GM18505 (cell line): ENCODE measurements around the gene PRKCA.
"Not testable (repeated sequence)": the region's sequence is repeated elsewhere in the genome, so short reads cannot be mapped to it uniquely, and the experiment has no call there.

ENCODE experiments used
- ATAC-seq: cut with Tn5 transposase; IDR thresholded peaks from one replicate; pipeline ENCODE4 v1.9.1; 2021; ENCODE audit not compliant: unreplicated experiment
- POLR2A ChIP-seq: IDR thresholded peaks from 4 replicates; pipeline ENCODE4 v1.6.1; 2011; ENCODE audit warnings: borderline replicate concordance; ENCODE audit not compliant: insufficient read depth, insufficient read length; ENCODE audit errors: extremely low read depth

PRKCA gene

DNA sequence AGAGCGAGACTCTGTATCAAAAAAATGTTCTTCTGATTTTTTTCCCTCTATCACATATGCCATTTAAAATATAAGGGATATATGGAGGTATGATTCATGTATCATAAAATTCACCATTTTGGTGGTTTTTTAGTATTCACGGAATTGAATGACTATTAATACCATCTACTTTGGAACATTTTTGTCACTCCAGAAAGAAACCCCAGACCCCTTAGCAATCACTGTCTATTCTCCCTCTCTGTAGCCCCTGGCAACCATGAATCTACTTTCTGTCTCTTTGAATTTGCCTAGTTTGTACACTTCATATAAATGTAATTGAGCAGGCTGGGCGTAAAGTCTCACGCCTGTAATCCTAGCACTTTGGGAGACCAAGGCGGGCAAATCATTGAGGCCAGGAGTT lies 75.9 kb downstream of the PRKCA start:
- TF ChIP-seq POLR2A = no peak
- ATAC-seq = no peak

DNA sequence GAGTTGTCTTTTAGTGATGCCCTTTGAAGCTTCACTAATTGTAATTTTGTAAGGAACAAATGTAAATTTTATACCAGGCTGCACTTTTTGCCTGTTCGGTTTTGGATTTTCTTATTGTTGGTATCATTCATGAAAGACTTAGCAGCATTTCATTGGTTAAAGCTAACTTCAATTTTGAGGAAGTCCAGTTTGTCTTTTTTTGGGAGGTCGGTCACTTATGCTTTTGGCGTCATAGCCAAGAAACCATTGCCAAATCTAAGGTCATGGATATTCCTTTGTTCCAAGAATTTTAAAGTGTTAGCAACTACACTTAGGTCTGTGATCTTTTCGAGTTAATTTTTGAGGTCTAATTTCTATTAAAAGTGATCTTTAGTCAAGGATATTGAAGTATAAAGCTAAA lies 77.1 kb downstream of the PRKCA start:
- ATAC-seq = no peak
- no peak for TF ChIP-seq POLR2A

DNA sequence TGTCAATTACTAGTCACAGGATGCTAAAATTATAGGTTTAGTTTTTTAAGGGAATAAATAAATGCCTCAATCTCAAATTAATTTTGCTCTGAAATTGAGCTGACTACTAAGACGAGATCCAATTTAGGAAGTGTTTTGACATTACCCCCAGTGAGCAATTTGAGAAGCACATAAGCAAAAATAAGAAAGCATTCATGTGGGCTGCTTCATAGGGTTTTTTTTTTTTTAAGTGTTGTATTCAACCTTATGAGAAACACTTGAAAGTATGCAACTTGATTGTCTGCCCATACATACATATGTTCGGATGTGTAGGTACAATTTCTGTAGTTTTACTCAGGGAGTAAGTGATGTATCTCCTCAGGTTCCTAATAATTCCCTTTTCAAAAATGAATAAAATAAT lies 77.6 kb downstream of the PRKCA start:
- no peak for TF ChIP-seq POLR2A
- ATAC-seq = no peak

DNA sequence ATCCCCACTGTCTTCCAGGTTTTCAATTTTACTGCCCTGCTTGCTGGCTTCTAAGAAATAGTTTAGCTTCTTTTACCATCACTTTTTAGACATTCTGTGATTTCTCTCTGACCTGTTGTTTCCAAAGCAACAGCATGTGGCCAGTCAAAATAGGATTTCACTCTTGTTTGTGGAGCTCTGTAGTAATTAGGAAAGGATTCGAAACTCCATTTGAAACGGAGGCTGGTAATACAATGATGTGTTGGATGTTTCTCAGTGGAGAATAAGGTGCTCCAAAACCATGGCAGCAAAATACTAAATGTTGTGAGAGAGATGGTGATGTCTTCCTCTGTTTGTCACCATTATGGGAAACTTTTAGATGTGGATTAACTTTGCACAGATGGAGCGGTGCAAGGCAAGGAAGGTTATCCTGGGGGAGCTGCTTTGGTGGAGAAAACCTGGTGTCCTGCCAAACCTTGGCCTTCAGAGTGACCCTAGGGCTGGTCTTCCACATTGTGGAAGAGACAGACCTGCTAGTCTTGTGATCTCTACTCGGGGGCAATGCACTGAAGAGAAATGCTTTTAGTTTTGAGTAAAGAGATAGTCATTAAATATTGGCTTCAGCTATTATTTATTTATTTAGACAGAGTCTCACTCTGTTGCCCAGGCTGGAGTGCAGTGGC lies 79.4 kb downstream of the PRKCA start:
- no peak for TF ChIP-seq POLR2A
- ATAC-seq = no peak

DNA sequence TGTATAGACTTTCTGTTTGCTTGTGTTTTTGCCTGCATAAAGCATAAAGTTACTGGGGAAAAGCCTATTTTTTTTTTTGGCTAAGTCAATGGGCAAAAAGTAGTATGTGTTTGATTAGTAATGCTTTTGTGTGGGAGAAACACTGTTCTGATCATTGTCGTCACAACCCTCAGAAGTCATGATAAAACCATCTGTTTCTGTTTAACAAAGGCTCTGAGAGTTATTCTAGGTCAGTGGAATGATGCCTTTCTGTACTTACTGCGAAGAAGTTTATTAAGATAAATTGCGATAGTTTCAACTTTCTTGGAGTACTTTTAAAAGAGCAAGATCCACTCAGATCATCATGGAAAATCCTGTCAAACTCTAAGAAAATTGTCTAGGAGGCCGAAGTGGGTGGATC lies 80.9 kb downstream of the PRKCA start:
- no peak for ATAC-seq
- TF ChIP-seq POLR2A = no peak

DNA sequence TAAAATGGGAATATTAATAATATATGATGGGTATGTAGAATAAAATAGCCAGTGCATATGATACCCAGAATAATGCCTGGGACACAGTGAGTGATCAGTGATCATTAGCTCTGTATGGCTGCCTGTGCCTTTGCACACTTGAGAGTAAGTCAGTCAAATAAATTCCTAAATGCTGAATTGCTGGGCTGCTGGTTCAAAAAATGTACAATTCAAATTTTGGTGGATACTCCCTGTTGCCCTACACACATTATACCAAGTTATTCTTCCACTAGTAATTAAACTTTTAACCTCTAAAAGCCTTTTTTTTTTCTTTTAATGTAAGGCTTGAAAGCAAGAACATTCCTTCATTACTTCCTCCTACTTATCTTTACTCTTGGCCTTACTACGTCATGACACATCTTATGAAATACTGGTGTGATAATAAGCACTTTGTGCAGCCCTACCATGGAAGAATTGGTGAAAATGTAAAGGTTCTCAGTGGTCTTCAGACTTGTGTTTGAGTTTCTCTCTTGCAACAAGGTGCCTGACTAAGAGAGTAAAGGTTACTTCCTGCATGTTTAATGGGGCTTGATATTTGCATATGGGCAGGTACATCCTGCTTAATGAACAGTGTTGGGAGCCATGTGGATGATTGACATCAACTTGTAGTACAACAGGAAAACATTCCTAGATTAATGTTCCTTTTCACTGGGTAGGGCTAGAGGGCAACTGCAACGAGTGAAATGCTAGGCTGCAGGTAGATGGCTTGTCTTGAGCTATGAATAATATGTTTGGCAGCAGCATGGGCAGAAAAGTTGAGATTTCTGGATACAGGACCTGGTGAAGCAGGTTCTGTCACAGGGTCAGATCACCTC lies 84.3 kb downstream of the PRKCA start:
- TF ChIP-seq POLR2A = no peak
- ATAC-seq = no peak

DNA sequence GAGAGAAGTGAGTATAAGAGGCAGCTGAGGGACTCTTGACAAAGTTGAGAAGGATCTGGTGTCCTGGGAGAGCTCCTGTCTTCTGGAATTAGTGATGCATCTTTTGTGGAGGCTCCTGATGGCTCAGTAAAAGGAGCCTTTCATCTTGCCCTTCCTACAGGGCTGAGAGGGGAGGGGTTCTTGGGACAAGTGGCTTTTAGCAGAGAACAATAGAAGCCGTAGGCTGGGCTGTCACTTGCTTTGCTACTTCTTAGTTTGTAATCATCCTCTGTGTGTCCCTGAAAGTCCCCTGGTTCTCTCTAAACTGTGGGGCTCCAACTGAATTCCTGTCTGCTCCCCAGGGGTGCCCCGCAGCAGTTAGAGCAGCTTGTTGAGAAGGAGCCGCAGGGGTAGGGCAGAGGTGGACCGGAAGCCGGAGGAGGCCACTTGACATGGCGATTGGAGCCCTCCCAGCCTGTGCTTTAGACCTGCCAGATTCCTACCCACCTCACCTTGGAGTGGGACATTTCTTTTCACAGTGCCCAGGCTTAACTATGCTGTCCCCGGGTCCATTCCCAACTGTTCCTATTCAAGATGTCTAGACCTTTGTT lies 85.1 kb downstream of the PRKCA start:
- no peak for TF ChIP-seq POLR2A
- no peak for ATAC-seq

DNA sequence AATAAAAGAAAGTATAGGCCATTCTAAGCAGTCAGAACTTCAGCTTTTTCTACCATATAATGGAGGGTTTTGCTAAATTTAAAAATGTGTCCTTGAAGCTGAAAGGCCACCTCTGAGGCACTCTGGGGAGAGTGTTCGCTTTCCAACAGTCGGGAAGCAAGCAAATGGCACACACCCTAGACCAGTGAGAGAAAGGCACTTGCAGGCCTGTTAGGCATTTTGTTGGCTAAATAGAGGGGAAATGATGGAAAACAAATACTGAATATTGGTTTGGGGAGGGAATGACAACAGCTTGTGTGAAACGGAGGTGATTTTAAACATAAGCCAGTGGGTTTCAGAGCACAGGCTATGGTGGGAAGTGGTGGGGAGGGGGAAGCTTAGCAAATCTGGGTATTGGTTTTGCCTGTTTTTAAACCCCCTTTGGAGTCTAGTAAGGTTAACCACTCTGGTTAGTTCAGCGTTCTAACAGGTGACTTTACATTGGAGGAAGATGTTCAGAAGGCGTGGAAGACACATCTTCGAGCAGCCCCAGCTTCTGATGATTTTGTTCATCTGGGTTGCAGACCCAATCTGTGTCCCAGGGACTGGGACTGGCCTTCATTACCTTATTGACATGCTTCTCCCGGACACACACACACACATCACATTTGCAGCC lies 90.5 kb downstream of the PRKCA start:
- ATAC-seq = no peak
- TF ChIP-seq POLR2A = no peak

DNA sequence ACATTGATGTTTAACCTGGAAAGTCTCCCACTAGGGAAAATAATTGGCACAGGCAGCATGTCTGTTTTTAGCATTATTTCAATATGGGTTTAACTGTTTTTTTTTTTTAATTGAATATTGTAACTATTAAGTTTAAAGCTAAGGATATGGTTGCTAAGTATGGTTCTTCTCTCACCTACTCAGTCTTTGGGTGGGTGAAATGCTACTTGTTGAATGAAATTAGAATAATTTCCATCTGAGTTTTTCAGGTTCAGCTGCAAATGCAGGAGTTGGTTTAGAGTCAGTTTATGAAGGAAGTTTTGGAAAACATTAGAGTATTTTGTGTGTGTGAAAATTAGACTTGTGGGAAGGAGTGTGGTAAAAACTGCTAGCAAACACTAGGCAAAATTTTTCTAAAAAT lies 93.5 kb downstream of the PRKCA start:
- TF ChIP-seq POLR2A = no peak
- no peak for ATAC-seq

DNA sequence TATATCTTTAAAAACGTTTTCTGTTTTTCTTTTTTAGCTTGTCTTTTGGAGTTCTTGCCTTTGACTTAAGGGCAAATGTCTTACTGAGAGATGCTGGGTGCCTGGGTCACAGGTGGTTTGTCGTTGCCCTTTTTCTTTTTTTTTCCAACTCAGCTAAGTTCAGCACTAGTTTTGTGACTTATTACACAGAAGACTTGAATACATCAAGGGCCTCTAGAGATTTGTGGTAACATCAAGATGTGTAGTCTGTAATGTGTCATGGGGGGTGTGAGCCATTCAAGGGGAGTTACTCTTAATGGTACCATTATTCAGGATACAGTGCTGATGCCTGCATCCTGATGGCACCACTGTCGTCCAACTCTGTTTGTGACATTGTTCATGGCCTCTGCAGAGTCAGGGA lies 95.1 kb downstream of the PRKCA start:
- no peak for TF ChIP-seq POLR2A
- no peak for ATAC-seq

DNA sequence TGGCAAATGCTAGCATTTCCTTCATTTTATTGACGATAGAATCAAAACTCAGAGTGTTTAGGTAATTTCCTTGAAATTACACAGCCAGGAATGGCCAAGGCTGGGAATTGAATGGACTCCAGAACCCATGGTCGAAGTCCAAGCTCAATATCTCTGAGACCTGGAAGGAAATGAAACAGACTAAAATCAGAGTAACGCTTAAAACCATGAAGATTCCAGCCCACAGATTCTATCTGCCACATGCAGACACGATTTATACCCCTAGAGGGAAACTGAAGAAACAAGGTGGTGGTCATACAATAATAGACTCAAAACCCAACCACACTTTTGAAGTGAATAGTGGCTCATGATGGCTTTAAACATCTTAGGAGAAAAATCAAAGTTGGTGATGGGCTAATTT lies 95.6 kb downstream of the PRKCA start:
- TF ChIP-seq POLR2A = no peak
- ATAC-seq = no peak

DNA sequence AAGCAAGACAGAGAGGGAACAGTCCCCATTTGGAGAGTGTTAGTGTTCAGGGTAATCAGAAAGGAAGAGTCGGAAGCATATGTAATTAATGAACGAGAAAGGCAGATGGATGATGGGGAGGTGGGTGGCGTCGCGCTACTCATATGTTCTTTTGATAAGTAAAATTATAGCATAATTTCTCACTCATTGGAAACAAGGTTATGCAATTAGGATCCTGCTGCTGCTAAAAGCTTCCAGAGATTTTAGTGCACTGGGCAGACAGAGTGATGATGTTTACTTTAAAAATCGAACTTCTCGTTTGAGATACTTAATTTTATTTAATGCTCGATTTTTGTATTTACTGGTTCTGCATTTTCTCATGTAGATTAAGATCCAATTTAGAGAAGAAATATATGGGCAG lies 96.2 kb downstream of the PRKCA start:
- no peak for TF ChIP-seq POLR2A
- ATAC-seq = no peak

DNA sequence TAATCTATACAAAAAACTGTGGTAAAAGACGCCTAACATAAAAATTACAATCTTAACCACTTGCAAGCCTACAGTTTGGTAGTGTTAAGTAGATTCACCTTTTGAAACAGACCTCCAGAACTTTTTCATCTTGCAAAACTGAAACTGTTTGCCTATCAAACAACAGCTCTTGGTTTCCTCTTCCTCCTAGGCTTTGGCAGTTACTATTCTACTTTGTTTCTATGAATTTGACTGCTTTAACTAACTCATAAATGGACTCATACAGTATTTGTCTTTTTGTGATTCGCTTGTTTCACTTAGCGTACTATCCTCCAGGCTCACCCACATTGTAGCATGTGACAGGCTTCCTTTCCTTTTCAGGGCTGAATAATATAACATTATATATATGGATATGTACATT lies 97.0 kb downstream of the PRKCA start:
- no peak for ATAC-seq

DNA sequence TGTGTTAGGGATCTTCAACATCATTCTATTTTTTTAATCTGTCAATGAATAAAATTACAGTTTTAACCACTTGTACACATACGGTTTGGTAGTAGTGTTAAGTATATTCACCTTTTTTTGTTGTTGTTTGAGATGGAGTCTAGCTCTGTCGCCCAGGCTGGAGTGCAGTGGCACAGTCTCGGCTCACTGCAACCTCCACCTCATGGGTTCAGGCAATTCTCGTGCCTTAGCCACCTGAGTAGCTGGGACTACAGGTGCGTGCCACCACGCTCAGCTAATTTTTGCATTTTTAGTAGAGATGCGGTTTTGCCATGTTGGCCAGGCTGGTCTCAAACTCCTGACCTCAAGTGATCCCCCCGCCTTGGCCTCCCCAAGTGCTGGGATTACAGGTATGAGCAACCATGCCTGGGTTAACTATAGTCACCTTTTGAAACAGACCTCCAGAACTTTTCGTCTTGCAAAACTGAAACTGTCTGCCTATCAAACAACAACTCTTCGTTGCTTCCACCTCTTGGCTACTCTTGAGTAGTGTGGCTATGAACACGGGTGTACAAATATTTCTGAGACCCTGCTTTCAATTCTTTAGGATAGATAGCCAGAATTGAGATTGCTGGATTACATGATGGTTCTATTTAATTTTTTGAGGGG lies 97.8 kb downstream of the PRKCA start:
- not testable (repeated sequence) for ATAC-seq

More for the DNA sequence above, 97.0 kb downstream of the PRKCA start:
- no peak for TF ChIP-seq POLR2A

DNA sequence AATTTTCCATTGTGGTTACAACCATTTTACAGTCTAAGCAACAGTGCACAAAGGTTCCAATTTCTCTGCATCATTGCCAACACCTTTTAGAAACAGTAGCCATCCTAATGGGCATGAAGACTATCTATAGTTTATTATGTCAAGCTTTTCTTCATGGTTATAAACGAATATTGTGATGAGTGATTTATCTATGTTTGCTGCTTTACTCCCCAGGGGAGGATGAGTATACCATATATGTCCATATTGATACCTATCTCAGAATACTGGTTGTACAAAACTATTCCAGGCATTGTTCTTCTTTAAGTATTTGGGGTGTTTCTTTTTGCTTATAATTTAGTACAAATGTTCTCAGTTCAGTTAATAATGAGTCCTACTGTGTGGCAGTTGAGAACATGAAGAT lies 98.3 kb downstream of the PRKCA start:
- no peak for TF ChIP-seq POLR2A
- no peak for ATAC-seq
